PC-3 (cell line): ENCODE results near the gene CD81. TPM values are rescaled to one million over a fixed set of nuclear protein-coding genes. Genes with fewer than 3 reads are reported as not detected.

Source experiments
- ATAC-seq: fragments of 200-7000 bp; cut with Tn5 transposase; 2 replicates; pipeline ENCODE4 v1.9.1; 2020; ENCODE audit warnings: mild to moderate bottlenecking, moderate library complexity
- BruUV-seq: library from RNA; stranded (reverse); fragments of 400-500 nt; replicated peaks from 2 replicates; lab custom pipeline; 2021; lab: Mats Ljungman, UMichigan
- CTCF ChIA-PET: fragments of 300-600 bp; sonication (Branson Sonifier 250); formaldehyde crosslinking; loops from one replicate; lab custom pipeline; 2022; ENCODE audit warnings: antibody characterized with exemption; lab: Charles Lee
- POLR2A ChIA-PET: fragments of 300-600 bp; sonication (Branson Sonifier 250); formaldehyde crosslinking; loops from one replicate; lab custom pipeline; 2022; ENCODE audit warnings: antibody characterized with exemption; ENCODE audit not compliant: unreplicated experiment; lab: Charles Lee
- DNase-seq: peaks from one replicate; pipeline ENCODE4 v3.0.0-alpha.2; 2015
- H2AFZ ChIP-seq: fragments of 300-600 bp; sonication (generic); 2 replicates; pipeline ENCODE4 v1.6.0; 2016; ENCODE audit warnings: antibody characterized with exemption, low read length
- H3F3A ChIP-seq: fragments of 300-600 bp; sonication (generic); one replicate; pipeline ENCODE4 v1.6.0; 2017; ENCODE audit warnings: antibody characterized with exemption, low read length, control low read depth, mild to moderate bottlenecking; ENCODE audit not compliant: unreplicated experiment
- H3K27ac ChIP-seq: fragments of 300-600 bp; sonication (generic); 2 replicates; pipeline ENCODE4 v1.5.1; 2016; ENCODE audit warnings: mild to moderate bottlenecking, low read length
- H3K27me3 ChIP-seq: fragments of 300-600 bp; sonication (generic); 2 replicates; pipeline ENCODE4 v1.6.1; 2016; ENCODE audit warnings: low read length, mixed read lengths
- H3K36me3 ChIP-seq: fragments of 300-600 bp; sonication (generic); 2 replicates; pipeline ENCODE4 v1.6.1; 2016; ENCODE audit warnings: low read depth, mixed run types, low read length, mixed read lengths
- H3K4me1 ChIP-seq: fragments of 300-600 bp; sonication (generic); 2 replicates; pipeline ENCODE4 v1.5.1; 2016; ENCODE audit warnings: low read length; ENCODE audit not compliant: insufficient read depth
- H3K4me2 ChIP-seq: fragments of 300-600 bp; sonication (generic); 2 replicates; pipeline ENCODE4 v1.6.0; 2016; ENCODE audit warnings: low read length
- H3K4me3 ChIP-seq: fragments of 300-600 bp; sonication (generic); 2 replicates; pipeline ENCODE4 v1.5.1; 2016; ENCODE audit warnings: mild to moderate bottlenecking, low read length, mixed read lengths
- H3K79me2 ChIP-seq: fragments of 300-600 bp; sonication (generic); 2 replicates; pipeline ENCODE4 v1.6.1; 2017; ENCODE audit warnings: low read length, mixed read lengths
- H3K9ac ChIP-seq: fragments of 300-600 bp; sonication (generic); 2 replicates; pipeline ENCODE4 v1.6.0; 2016; ENCODE audit warnings: mild to moderate bottlenecking, low read length
- H3K9me2 ChIP-seq: fragments of 300-600 bp; sonication (generic); replicated peaks from 2 replicates; pipeline ENCODE4 v1.6.1; 2016; ENCODE audit warnings: mixed run types, low read length, mixed read lengths
- H3K9me3 ChIP-seq: fragments of 300-600 bp; sonication (generic); 2 replicates; pipeline ENCODE4 v1.6.1; 2016; ENCODE audit warnings: low read length, mixed read lengths
- H4K20me1 ChIP-seq: fragments of 300-600 bp; sonication (generic); 2 replicates; pipeline ENCODE4 v1.6.1; 2016; ENCODE audit warnings: low read length, mixed read lengths
- EZH2 ChIP-seq: fragments of 300-600 bp; sonication (generic); IDR thresholded peaks from one replicate; pipeline ENCODE4 v1.6.1; 2017; ENCODE audit warnings: antibody characterized with exemption, mild to moderate bottlenecking, low read length; ENCODE audit not compliant: unreplicated experiment
- EZH2phosphoT487 ChIP-seq: fragments of 300-600 bp; sonication (generic); IDR thresholded peaks from 2 replicates; pipeline ENCODE4 v1.6.1; 2018; ENCODE audit warnings: mild to moderate bottlenecking, antibody characterized with exemption, low read length, borderline replicate concordance
- intact Hi-C: fragments of 100-400 bp; cut with micrococcal nuclease; formaldehyde crosslinking; loops from 2 replicates; pipeline ENCODE4 v1.9.0; 2023
- total RNA-seq: library from RNA; depleted of rRNA; stranded (reverse); fragments of >200 nt; gene quantifications from 2 replicates; pipeline ENCODE4 v1.2.3, GENCODE V29; 2014
- TF ChIP-seq, protein P1 (sequence below): fragments of 300-600 bp; sonication (generic); conservative IDR thresholded peaks from 2 replicates; pipeline ENCODE4 v1.5.1; 2017; ENCODE audit warnings: antibody characterized with exemption, low read depth, mild to moderate bottlenecking, low read length

The CD81 gene
- total RNA-seq, 1 experiment from 2014 or later = 134 TPM

GRCh38 chr11:2424811-2425495 is 47.8 kb downstream of the CD81 start:
- Histone ChIP-seq H3K9ac (no peak overlapping the region), H3K27ac (no peak overlapping the region), H3K36me3 (no peaks in the 10 kb centered on the region; the same call in 1 of the 2 replicates), H3K4me1 (0 out of 2 replicates have a peak, but pooled peaks cover under 1% of the 10 kb centered on the region), H3K9me3 (no peaks in the 10 kb centered on the region), H2AFZ (no peak overlapping the region), H4K20me1 (no peaks in the 10 kb centered on the region), H3K27me3 (no peaks in the 10 kb centered on the region), H3K9me2 (no peaks in the 10 kb centered on the region), H3K4me3 (no peak overlapping the region), H3K4me2 (no peak overlapping the region), H3F3A (no peaks in the 10 kb centered on the region), H3K79me2 (no peaks in the 10 kb centered on the region)
- POLR2A ChIA-PET = no interaction called here
- ATAC-seq = no peak
- no TSS peak for BruUV-seq
- TF ChIP-seq EZH2 (no peak), EZH2phosphoT487 (no peak)
- TF ChIP-seq, protein P1, sequence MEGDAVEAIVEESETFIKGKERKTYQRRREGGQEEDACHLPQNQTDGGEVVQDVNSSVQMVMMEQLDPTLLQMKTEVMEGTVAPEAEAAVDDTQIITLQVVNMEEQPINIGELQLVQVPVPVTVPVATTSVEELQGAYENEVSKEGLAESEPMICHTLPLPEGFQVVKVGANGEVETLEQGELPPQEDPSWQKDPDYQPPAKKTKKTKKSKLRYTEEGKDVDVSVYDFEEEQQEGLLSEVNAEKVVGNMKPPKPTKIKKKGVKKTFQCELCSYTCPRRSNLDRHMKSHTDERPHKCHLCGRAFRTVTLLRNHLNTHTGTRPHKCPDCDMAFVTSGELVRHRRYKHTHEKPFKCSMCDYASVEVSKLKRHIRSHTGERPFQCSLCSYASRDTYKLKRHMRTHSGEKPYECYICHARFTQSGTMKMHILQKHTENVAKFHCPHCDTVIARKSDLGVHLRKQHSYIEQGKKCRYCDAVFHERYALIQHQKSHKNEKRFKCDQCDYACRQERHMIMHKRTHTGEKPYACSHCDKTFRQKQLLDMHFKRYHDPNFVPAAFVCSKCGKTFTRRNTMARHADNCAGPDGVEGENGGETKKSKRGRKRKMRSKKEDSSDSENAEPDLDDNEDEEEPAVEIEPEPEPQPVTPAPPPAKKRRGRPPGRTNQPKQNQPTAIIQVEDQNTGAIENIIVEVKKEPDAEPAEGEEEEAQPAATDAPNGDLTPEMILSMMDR = no peak
- intact Hi-C loops = loop anchor here (10.0 kb wide), 1 partner anchor 460 kb away; the partner anchor contains the start of gene CDKN1C
- DNase-seq = no peak
- CTCF ChIA-PET = no interaction called here

DNA sequence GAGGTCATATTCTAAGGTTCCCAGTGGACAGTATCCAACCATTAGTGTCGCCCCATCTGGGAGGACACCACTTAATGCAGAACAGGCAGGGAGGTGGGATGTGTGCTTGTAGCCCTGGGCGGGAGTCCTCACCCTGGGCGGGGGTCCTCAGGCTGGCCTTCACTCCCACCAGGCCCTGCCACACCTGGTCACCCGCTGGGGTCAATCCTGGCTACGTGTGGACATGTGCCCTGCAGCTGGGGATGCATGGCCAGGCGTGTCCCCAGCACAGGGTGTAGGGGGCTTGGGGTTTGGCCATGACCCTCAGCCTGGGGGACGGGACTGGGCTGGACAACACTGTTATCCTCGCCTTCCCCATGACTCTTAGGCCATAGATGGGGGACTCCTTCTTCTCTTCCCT is 48.4 kb downstream of the CD81 start:
- Histone ChIP-seq H2AFZ (no peak overlapping the region), H3K36me3 (no peaks in the 10 kb centered on the region; the same call in 1 of the 2 replicates), H3K4me2 (no peak overlapping the region), H3F3A (no peaks in the 10 kb centered on the region), H3K9me3 (no peaks in the 10 kb centered on the region), H3K27me3 (no peaks in the 10 kb centered on the region), H3K4me3 (no peak overlapping the region), H3K9ac (no peak overlapping the region), H3K27ac (no peak overlapping the region), H3K4me1 (no peaks in the 10 kb centered on the region), H3K79me2 (no peaks in the 10 kb centered on the region), H3K9me2 (no peaks in the 10 kb centered on the region), H4K20me1 (no peaks in the 10 kb centered on the region)
- TF ChIP-seq EZH2phosphoT487 = no peak
- TF ChIP-seq EZH2 = no peak
- TF ChIP-seq, protein P1 = no peak
- no peak for ATAC-seq
- POLR2A ChIA-PET = no interaction called here
- intact Hi-C loops = loop anchor here (10.0 kb wide), 1 partner anchor 459 kb away; the partner anchor contains the start of gene CDKN1C
- DNase-seq = no peak
- CTCF ChIA-PET = no interaction called here
- no TSS peak for BruUV-seq

DNA sequence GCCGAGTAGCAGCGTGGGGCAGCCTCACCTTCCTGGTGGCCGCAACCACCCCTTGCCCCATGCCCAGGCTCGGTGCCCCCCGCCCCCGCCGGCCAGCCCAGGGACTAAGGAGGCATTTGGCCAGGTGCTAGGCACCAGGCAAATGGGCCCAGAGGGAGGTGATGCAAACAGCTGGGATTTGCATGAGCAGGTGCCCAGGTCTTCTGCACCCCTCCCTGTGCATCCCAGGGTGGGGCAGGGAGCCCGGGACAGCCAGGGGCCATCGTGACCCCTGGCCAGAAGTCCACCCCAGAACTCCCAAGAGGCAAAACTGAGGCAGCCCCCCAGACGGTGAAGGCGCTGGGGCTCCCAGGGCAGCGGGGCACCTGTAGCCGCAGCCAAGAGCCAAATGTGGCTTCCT is 49.1 kb downstream of the CD81 start:
- intact Hi-C loops = loop anchor here (10.0 kb wide), 1 partner anchor 459 kb away; the partner anchor contains the start of gene CDKN1C
- Histone ChIP-seq H3K4me2 (no peak overlapping the region), H3K27me3 (no peaks in the 10 kb centered on the region), H3K36me3 (no peaks in the 10 kb centered on the region; the same call in 1 of the 2 replicates), H2AFZ (no peak overlapping the region), H3K4me1 (no peaks in the 10 kb centered on the region), H3K9me3 (no peaks in the 10 kb centered on the region), H3F3A (no peaks in the 10 kb centered on the region), H3K4me3 (no peak overlapping the region), H3K9me2 (no peaks in the 10 kb centered on the region), H3K27ac (no peak overlapping the region), H3K9ac (no peak overlapping the region), H4K20me1 (no peaks in the 10 kb centered on the region), H3K79me2 (no peaks in the 10 kb centered on the region)
- ChIA-PET CTCF (no interaction called here), POLR2A (no interaction called here)
- DNase-seq (no peak), ATAC-seq (no peak)
- BruUV-seq = no TSS peak
- TF ChIP-seq EZH2phosphoT487 (no peak), EZH2 (no peak)
- TF ChIP-seq, protein P1 = no peak
